HG02759 (cell line): ENCODE results near the gene DENND4C.
A peak's percentile ranks its signal among the peaks of the same experiment; 100 is the strongest.
"Not testable (repeated sequence)": the region's sequence is repeated elsewhere in the genome, so short reads cannot be mapped to it uniquely, and the experiment has no call there.

Source experiments
- ATAC-seq: cut with Tn5 transposase; IDR thresholded peaks from one replicate; pipeline ENCODE4 v1.9.1; 2021; ENCODE audit warnings: mild to moderate bottlenecking, moderate library complexity; ENCODE audit not compliant: unreplicated experiment

The DENND4C gene

DNA sequence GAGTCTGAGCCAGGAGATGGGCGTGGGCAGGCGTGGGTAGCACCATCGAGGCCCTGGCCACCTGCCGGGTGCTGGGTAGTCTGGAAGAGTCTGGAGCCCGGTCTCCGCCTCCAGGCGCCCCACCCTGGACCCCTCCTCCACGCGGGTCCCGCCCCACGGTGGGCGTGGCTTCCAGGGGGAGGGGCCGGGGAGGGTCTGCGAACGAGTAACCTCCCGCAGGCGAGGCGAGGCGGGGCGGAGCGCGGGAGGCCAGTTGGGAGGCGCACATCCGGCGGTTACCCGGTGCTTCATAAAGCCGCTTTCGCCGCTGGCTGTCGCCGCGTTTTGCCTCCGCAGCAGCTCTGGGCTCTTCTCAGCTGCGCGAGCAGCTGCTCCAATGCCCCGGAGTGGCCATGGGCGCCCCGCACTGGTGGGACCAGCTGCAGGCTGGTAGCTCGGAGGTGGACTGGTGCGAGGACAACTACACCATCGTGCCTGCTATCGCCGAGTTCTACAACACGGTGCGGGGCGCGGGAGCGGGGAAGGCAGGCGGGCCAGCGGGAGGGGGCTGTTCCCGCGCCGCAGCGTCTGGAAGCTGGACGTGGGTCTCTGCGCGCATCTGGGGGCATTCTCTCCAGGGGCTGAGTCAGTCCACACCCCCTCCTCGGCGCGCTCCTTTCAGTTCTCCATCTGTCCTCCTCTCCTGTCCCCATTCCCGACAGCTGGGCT is 178.4 kb downstream of the DENND4C start, which contains the start of gene ACER2:
ACER2 (plus strand) TSS at position 317 of the 708 bp plus-strand sequence; CDS start at position 393, 76 bp downstream.
- peak; percentile 94 for ATAC-seq

- peak; percentile 18 for ATAC-seq
Measured at GRCh38 chr9:19409401-19410194, 179.1 kb downstream of the DENND4C start.

DNA sequence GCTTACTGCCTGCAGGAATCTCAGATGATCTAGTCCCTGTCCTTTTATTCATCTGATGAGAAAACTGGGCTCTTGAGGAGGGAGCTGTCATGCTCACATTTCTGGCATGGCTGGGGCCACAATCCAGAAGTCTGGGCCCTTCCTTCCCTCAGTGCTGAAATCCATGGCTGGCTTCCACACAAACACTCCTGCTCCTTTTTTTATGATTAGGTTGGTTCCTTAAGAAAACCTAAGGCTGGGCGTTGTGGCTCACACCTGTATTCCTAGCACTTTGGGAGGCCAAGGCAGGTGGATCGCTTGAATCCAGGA is 179.7 kb downstream of the DENND4C start:
- no peak for ATAC-seq

- ATAC-seq = no peak
Measured at GRCh38 chr9:19410594-19410993, 180.1 kb downstream of the DENND4C start.

DNA sequence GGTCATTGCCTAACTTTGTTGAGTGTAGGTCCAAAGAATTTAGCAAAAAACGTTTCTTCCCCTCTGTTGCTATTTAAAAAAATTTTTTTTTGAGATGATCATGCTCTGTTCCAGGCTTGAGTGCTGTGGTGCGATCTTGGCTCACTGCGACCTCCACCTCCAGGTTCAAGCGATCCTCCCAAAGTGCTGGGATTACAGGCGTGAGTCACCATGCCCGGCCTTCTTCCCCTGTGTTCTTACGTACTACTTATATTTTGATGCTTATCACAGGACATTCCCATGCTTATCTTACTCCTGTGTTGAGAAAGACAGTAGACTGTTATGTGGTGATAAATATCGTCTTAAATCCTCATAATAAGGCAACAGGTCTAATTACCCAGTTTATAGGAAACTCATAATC is 180.8 kb downstream of the DENND4C start:
- ATAC-seq = no peak

DNA sequence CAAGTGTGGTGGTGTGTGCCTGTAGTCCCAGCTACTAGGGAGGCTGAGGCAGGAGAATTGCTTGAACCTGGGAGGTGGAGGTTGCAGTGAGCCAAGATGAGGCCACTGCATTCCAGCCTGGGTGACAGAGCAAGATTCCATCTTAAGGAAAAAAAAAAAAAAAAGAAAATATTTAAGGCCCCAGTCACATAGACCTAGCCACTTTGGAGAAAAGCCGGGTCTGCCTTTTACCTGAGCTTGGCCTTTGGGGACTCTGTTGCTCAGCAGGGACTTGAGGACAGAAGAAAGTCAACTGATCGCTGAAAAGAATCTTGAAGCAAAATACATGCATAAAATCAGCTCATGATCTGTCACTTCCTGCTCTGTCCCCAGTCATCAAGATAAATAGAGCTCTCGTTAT is 183.0 kb downstream of the DENND4C start:
- ATAC-seq = not testable (repeated sequence)

- no peak for ATAC-seq
Measured at GRCh38 chr9:19416143-19416542, 185.7 kb downstream of the DENND4C start.

DNA sequence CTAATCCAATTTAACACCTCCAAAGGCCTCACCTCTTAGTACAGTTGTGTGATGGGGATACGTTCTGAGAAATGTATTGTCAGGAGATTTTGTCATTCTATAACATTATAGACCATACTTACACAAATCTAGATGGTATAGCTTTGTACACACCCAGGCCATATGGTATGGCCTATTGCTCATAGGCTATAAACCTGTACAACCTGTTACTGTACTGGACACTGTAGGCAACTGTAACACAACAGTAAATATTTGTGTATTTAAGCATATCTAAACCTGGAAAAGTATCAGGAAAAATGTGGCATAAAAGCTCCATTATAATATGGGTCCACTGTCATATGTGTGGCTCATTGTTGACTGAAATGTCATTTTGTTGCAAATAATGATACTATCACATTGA is 190.4 kb downstream of the DENND4C start:
- no peak for ATAC-seq
